Measurements from ENCODE around the gene PFDN4.

DNA sequence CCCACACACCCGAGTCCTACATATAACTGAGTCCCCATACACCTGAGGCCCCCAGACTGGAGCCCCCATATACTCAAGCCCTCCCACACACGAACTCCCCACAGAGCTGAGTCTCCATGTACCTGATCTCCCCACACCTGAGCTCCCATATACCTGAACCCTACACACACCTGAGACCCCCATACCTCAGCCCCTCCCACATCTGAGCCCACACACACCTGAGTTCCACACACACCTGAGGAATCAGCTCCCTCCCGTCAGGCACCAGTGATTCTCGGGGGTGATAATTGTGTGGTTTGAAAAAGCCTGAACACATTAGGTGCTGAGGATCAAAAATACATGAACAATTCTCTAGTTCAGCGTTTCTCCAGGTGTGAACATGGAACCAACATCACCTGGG is 15.4 kb downstream of the PFDN4 start:
- TF ChIP-seq, protein P1, sequence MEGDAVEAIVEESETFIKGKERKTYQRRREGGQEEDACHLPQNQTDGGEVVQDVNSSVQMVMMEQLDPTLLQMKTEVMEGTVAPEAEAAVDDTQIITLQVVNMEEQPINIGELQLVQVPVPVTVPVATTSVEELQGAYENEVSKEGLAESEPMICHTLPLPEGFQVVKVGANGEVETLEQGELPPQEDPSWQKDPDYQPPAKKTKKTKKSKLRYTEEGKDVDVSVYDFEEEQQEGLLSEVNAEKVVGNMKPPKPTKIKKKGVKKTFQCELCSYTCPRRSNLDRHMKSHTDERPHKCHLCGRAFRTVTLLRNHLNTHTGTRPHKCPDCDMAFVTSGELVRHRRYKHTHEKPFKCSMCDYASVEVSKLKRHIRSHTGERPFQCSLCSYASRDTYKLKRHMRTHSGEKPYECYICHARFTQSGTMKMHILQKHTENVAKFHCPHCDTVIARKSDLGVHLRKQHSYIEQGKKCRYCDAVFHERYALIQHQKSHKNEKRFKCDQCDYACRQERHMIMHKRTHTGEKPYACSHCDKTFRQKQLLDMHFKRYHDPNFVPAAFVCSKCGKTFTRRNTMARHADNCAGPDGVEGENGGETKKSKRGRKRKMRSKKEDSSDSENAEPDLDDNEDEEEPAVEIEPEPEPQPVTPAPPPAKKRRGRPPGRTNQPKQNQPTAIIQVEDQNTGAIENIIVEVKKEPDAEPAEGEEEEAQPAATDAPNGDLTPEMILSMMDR (IDR thresholded peaks at IDR 0.05) = no peak
- TF ChIP-seq ZFX (IDR thresholded peaks at IDR 0.05; ENCODE audit: borderline replicate concordance) = no peak
